Measurements from ENCODE around the gene CLIP3. TPM values are rescaled to one million over a fixed set of nuclear protein-coding genes. Genes with fewer than 3 reads are reported as not detected.

The CLIP3 gene
- total RNA-seq, 1 experiment from 2014 or later, result 1.5 TPM

- Histone ChIP-seq H3K36me3 (ENCODE audit: control insufficient read depth in 1 of 2, insufficient read depth in 2 of 2, low read length in 2 of 2) (peaks cover 13 to 42% of the 10 kb centered on the region in 2 experiments), H3K4me3 (replicated peaks in 1 of 2; ENCODE audit: low read depth in 1 of 2, low read length in 2 of 2) (no peak overlapping the region), H3K9me3 (ENCODE audit: control insufficient read depth in 1 of 2, insufficient read depth in 1 of 2, low read depth in 1 of 2, low read length in 2 of 2) (no peaks in the 10 kb centered on the region), H2AFZ (ENCODE audit: low read depth, low read length, poor library complexity, severe bottlenecking) (no peak overlapping the region), H3K4me2 (ENCODE audit: low read length) (no peak overlapping the region), H3K27ac (ENCODE audit: low read depth, low read length) (no peak overlapping the region), H4K20me1 (ENCODE audit: insufficient read depth) (no peaks in the 10 kb centered on the region), H3K9ac (ENCODE audit: low read length) (no peak overlapping the region), H3K79me2 (ENCODE audit: insufficient read depth, low read length) (no peaks in the 10 kb centered on the region), H3K4me1 (ENCODE audit: control insufficient read depth in 1 of 2, insufficient read depth in 2 of 2, low read length in 2 of 2) (peaks cover under 1 to 2% of the 10 kb centered on the region in 2 experiments; a peak in 2 of 4 replicates), H3K9me2 (ENCODE audit: insufficient read depth) (no peaks in the 10 kb centered on the region), H3K27me3 (ENCODE audit: insufficient read depth, low read length) (no peaks in the 10 kb centered on the region)
- DNase-seq (ENCODE audit: low read depth, low spot score), result no peak
- POLR2A ChIA-PET, result no interaction called here
- RAD21 ChIA-PET (ENCODE audit: low non-redundant PET in 1 of 2, low total read pairs in 2 of 2, uncharacterized antibody in 2 of 2, unreplicated experiment in 2 of 2), result no interaction called here
- CTCF ChIA-PET, result no interaction called here
- TF ChIP-seq POLR2A (IDR thresholded peaks at IDR 0.05; ENCODE audit: borderline replicate concordance, extremely low read depth, insufficient read depth, insufficient read length), result no peak
- TF ChIP-seq, protein P1, sequence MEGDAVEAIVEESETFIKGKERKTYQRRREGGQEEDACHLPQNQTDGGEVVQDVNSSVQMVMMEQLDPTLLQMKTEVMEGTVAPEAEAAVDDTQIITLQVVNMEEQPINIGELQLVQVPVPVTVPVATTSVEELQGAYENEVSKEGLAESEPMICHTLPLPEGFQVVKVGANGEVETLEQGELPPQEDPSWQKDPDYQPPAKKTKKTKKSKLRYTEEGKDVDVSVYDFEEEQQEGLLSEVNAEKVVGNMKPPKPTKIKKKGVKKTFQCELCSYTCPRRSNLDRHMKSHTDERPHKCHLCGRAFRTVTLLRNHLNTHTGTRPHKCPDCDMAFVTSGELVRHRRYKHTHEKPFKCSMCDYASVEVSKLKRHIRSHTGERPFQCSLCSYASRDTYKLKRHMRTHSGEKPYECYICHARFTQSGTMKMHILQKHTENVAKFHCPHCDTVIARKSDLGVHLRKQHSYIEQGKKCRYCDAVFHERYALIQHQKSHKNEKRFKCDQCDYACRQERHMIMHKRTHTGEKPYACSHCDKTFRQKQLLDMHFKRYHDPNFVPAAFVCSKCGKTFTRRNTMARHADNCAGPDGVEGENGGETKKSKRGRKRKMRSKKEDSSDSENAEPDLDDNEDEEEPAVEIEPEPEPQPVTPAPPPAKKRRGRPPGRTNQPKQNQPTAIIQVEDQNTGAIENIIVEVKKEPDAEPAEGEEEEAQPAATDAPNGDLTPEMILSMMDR (IDR thresholded peaks at IDR 0.05 in 2 of 3, conservative IDR thresholded peaks at IDR 0.05 in 1 of 3; ENCODE audit: borderline replicate concordance in 1 of 3, insufficient read depth in 1 of 3, low read depth in 2 of 3, low read length in 2 of 3), result no peak
- TF ChIP-seq SIN3A (IDR thresholded peaks at IDR 0.05; ENCODE audit: low read depth), result no peak
- no peak for TF ChIP-seq CBX3 (IDR thresholded peaks at IDR 0.05; ENCODE audit: low read depth)
- no peak for TF ChIP-seq RAD21 (IDR thresholded peaks at IDR 0.05; ENCODE audit: low read depth)
- TF ChIP-seq SP1 (IDR thresholded peaks at IDR 0.05; ENCODE audit: low read depth), result no peak
- TF ChIP-seq FOSL1 (IDR thresholded peaks at IDR 0.05; ENCODE audit: low read depth), result no peak
- no peak for TF ChIP-seq SRF (IDR thresholded peaks at IDR 0.05; ENCODE audit: low read depth)
- TF ChIP-seq POLR2AphosphoS5 (IDR thresholded peaks at IDR 0.05; ENCODE audit: low read depth, low read length), result no peak
- TF ChIP-seq ATF3 (IDR thresholded peaks at IDR 0.05), result no peak
- TF ChIP-seq MAX (IDR thresholded peaks at IDR 0.05), result no peak
- no peak for TF ChIP-seq EGR1 (IDR thresholded peaks at IDR 0.05; ENCODE audit: low read depth)
- TF ChIP-seq, protein P2, sequence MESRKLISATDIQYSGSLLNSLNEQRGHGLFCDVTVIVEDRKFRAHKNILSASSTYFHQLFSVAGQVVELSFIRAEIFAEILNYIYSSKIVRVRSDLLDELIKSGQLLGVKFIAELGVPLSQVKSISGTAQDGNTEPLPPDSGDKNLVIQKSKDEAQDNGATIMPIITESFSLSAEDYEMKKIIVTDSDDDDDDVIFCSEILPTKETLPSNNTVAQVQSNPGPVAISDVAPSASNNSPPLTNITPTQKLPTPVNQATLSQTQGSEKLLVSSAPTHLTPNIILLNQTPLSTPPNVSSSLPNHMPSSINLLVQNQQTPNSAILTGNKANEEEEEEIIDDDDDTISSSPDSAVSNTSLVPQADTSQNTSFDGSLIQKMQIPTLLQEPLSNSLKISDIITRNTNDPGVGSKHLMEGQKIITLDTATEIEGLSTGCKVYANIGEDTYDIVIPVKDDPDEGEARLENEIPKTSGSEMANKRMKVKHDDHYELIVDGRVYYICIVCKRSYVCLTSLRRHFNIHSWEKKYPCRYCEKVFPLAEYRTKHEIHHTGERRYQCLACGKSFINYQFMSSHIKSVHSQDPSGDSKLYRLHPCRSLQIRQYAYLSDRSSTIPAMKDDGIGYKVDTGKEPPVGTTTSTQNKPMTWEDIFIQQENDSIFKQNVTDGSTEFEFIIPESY (IDR thresholded peaks at IDR 0.05; ENCODE audit: extremely low read depth, insufficient replicate concordance, low read length), result no peak
- no peak for TF ChIP-seq ZFX (IDR thresholded peaks at IDR 0.05)
- TF ChIP-seq CEBPB (IDR thresholded peaks at IDR 0.05; ENCODE audit: low read depth), result no peak
- TF ChIP-seq REST (IDR thresholded peaks at IDR 0.05; ENCODE audit: low read depth), result no peak
- ATAC-seq, result no peak
- intact Hi-C loops (cut with micrococcal nuclease), result loop anchor here (5.0 to 10.0 kb wide), 3 partner anchors 62 to 1050 kb away; partner anchors contain the start of gene ZNF566
- BruUV-seq (replicated peaks), result no TSS peak
These were observed 32.2 kb upstream of the CLIP3 start for GRCh38 chr19:36064826-36065225.

Measured in HCT116 (cell line).